ENCODE results near the gene ITFG1. TPM values are rescaled to one million over a fixed set of nuclear protein-coding genes. Genes with fewer than 3 reads are reported as not detected.

Gene ITFG1
- total and polyA plus RNA-seq, 2 of the 8 experiments (the other 6 are each of a cell fraction or from before 2014, with no cell fraction given): 13.8 to 22.2 TPM

GRCh38 chr16:47387026-47387734 lies 73.7 kb downstream of the ITFG1 start:
- Histone ChIP-seq H3K27ac (ENCODE audit: low read depth, low read length) (no peak overlapping the region), H4K8ac (ENCODE audit: extremely low read depth, insufficient read depth, low read length) (no peak overlapping the region), H3K18ac (ENCODE audit: extremely low read depth, low read length) (no peak overlapping the region), H2AK5ac (ENCODE audit: low read depth, low read length) (no peak overlapping the region), H3K4me1 (replicated peaks in 1 of 4; ENCODE audit: control insufficient read depth in 3 of 4, insufficient read depth in 4 of 4, low read length in 3 of 4) (no peaks in the 10 kb centered on the region; a peak in 1 of 7 replicates), H3K36me3 (ENCODE audit: control insufficient read depth in 2 of 4, insufficient read depth in 4 of 4, low read length in 3 of 4) (no peaks in the 10 kb centered on the region), H3K79me2 (ENCODE audit: control insufficient read depth in 1 of 2, insufficient read depth in 2 of 2, low read length in 2 of 2) (no peaks in the 10 kb centered on the region), H4K5ac (ENCODE audit: insufficient read length, low read depth, low read length) (no peak overlapping the region), H2BK15ac (ENCODE audit: low read length) (no peak overlapping the region), H2AFZ (ENCODE audit: low read length) (no peak overlapping the region), H3K14ac (ENCODE audit: insufficient read length) (no peak overlapping the region), H2BK12ac (ENCODE audit: low read depth, low read length) (no peak overlapping the region), H2BK120ac (replicated peaks; ENCODE audit: low read depth, low read length) (no peak overlapping the region), H3K4ac (replicated peaks; ENCODE audit: insufficient read length, low read depth, low read length) (no peak overlapping the region), H3K4me2 (ENCODE audit: insufficient read depth in 1 of 2, low read depth in 2 of 2, low read length in 2 of 2) (no peak overlapping the region), H3K23me2 (ENCODE audit: low read depth, low read length) (no peaks in the 10 kb centered on the region), H2BK20ac (ENCODE audit: low read length) (no peak overlapping the region), H2BK5ac (ENCODE audit: low read depth, low read length) (no peak overlapping the region), H3K9me3 (ENCODE audit: insufficient read depth in 2 of 2, low read depth in 1 of 2, low read length in 1 of 2) (no peaks in the 10 kb centered on the region), H3K23ac (ENCODE audit: insufficient read length) (no peak overlapping the region), H4K91ac (replicated peaks; ENCODE audit: insufficient read length, low read length) (no peak overlapping the region), H3K79me1 (ENCODE audit: low read depth, low read length) (no peaks in the 10 kb centered on the region), H3K4me3 (ENCODE audit: extremely low read depth in 1 of 4, insufficient read depth in 2 of 4, low read depth in 3 of 4, low read length in 4 of 4) (no peak overlapping the region), H3K9ac (replicated peaks in 1 of 4; ENCODE audit: extremely low read depth in 1 of 4, low read depth in 3 of 4, low read length in 3 of 4) (no peak overlapping the region), H3K56ac (replicated peaks; ENCODE audit: insufficient read length, low read depth, low read length) (no peak overlapping the region), H3K27me3 (replicated peaks in 1 of 4; ENCODE audit: control insufficient read depth in 3 of 4, extremely low read depth in 1 of 4, insufficient read depth in 3 of 4, low read length in 3 of 4) (no peaks in the 10 kb centered on the region), H4K20me1 (replicated peaks in 1 of 2; ENCODE audit: control insufficient read depth in 1 of 2, insufficient read depth in 2 of 2, low read length in 2 of 2) (no peaks in the 10 kb centered on the region)
- POLR2A ChIA-PET (ENCODE audit: partially characterized antibody): interaction anchor here (0.6 kb wide), 1 partner anchor 1226 kb away, joined by 3 read pairs; no protein-coding TSS in a partner anchor
- DNase-seq (ENCODE audit: low read depth in 1 of 2, low spot score in 2 of 2) (no peak), FAIRE-seq (no peak)
- CTCF ChIA-PET (ENCODE audit: partially characterized antibody): no interaction called here
- WGBS, 2 experiments (ENCODE audit: extremely low coverage in 1 of 2, insufficient coverage in 1 of 2, insufficient read length in 1 of 2, insufficient replicate concordance in 2 of 2, low coverage in 1 of 2, low lambda C conversion rate in 2 of 2, missing lambda C conversion rate in 1 of 2): 92% methylated on average over 3 of the region's 3 CpGs; no CpG with 5 or more reads in 1 of the 2 experiments
- TF ChIP-seq FOSL1 (IDR thresholded peaks at IDR 0.05; ENCODE audit: insufficient read depth, low read depth, low read length): no peak
- no peak for TF ChIP-seq CBX5 (IDR thresholded peaks at IDR 0.05; ENCODE audit: low read depth, low read length)
- TF ChIP-seq, protein P1, sequence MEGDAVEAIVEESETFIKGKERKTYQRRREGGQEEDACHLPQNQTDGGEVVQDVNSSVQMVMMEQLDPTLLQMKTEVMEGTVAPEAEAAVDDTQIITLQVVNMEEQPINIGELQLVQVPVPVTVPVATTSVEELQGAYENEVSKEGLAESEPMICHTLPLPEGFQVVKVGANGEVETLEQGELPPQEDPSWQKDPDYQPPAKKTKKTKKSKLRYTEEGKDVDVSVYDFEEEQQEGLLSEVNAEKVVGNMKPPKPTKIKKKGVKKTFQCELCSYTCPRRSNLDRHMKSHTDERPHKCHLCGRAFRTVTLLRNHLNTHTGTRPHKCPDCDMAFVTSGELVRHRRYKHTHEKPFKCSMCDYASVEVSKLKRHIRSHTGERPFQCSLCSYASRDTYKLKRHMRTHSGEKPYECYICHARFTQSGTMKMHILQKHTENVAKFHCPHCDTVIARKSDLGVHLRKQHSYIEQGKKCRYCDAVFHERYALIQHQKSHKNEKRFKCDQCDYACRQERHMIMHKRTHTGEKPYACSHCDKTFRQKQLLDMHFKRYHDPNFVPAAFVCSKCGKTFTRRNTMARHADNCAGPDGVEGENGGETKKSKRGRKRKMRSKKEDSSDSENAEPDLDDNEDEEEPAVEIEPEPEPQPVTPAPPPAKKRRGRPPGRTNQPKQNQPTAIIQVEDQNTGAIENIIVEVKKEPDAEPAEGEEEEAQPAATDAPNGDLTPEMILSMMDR (IDR thresholded peaks at IDR 0.05; ENCODE audit: control extremely low read depth in 1 of 3, insufficient read depth in 1 of 3, low read depth in 1 of 3, low read length in 3 of 3): no peak
- no peak for TF ChIP-seq HDAC6 (IDR thresholded peaks at IDR 0.05; ENCODE audit: low read depth, low read length)
- TF ChIP-seq ZNF274 (IDR thresholded peaks at IDR 0.05; ENCODE audit: borderline replicate concordance, extremely low read depth, low read length): no peak
- TF ChIP-seq RFX5 (IDR thresholded peaks at IDR 0.05; ENCODE audit: borderline replicate concordance, low read depth, low read length): no peak
- no peak for TF ChIP-seq TEAD4 (IDR thresholded peaks at IDR 0.05; ENCODE audit: low read depth, low read length)
- no peak for TF ChIP-seq CTBP2 (IDR thresholded peaks at IDR 0.05; ENCODE audit: borderline replicate concordance, insufficient read depth, insufficient read length, low read length)
- no peak for TF ChIP-seq KDM5A (IDR thresholded peaks at IDR 0.05; ENCODE audit: low read length)
- no peak for TF ChIP-seq SIRT6 (IDR thresholded peaks at IDR 0.05; ENCODE audit: low read length)
- TF ChIP-seq RXRA (IDR thresholded peaks at IDR 0.05; ENCODE audit: insufficient read depth, low read depth, low read length): no peak

Measured in H1 (cell line).